Measurements from ENCODE around the gene SUCNR1. TPM values are rescaled to one million over a fixed set of nuclear protein-coding genes. Genes with fewer than 3 reads are reported as not detected.
A peak's percentile ranks its signal among the peaks of the same experiment; 100 is the strongest.
"Not testable (repeated sequence)": the region's sequence is repeated elsewhere in the genome, so short reads cannot be mapped to it uniquely, and the experiment has no call there.

The SUCNR1 gene
- total RNA-seq, 1 donor from 2014 or later, result 0.49 TPM

DNA sequence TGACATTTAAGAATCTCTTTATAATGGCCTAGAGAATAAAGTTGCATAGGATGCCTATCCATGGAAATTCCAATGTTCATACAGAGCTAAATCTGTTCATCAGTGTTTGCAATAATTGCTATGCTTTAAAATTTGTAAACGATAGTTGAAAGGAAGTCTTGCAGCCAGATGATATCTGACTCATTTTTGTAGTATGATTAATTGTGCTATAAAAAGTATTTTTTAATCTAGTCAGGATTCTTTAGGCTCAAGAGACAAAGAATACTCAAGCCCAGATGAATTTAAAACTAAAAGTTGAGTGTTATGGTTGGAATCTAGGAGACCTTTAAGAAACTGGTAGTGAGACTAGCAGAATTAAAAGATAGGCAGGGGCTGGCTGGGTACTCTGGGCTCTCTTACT, 50.5 kb downstream of the SUCNR1 start:
- intact Hi-C loops (cut with DNase I), result no loop called here
- TF ChIP-seq, protein P1, sequence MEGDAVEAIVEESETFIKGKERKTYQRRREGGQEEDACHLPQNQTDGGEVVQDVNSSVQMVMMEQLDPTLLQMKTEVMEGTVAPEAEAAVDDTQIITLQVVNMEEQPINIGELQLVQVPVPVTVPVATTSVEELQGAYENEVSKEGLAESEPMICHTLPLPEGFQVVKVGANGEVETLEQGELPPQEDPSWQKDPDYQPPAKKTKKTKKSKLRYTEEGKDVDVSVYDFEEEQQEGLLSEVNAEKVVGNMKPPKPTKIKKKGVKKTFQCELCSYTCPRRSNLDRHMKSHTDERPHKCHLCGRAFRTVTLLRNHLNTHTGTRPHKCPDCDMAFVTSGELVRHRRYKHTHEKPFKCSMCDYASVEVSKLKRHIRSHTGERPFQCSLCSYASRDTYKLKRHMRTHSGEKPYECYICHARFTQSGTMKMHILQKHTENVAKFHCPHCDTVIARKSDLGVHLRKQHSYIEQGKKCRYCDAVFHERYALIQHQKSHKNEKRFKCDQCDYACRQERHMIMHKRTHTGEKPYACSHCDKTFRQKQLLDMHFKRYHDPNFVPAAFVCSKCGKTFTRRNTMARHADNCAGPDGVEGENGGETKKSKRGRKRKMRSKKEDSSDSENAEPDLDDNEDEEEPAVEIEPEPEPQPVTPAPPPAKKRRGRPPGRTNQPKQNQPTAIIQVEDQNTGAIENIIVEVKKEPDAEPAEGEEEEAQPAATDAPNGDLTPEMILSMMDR (IDR thresholded peaks at IDR 0.05), result no peak
- no peak for TF ChIP-seq POLR2AphosphoS5 (IDR thresholded peaks at IDR 0.05; ENCODE audit: insufficient read depth in 1 of 2, low read depth in 1 of 2)
- no peak for TF ChIP-seq POLR2A (IDR thresholded peaks at IDR 0.05)
- no peaks in the 10 kb centered on the region for H3K36me3 ChIP-seq
- H3K27ac ChIP-seq, result peak overlapping the region; percentile 3
- H3K4me3 ChIP-seq, result no peak overlapping the region
- no peaks in the 10 kb centered on the region for H3K27me3 ChIP-seq
- H3K4me1 ChIP-seq, result peaks cover 36% of the 10 kb centered on the region
- no peak for DNase-seq (ENCODE audit: extremely low spot score in 2 of 2)
- H3K9me3 ChIP-seq, result no peaks in the 10 kb centered on the region

DNA sequence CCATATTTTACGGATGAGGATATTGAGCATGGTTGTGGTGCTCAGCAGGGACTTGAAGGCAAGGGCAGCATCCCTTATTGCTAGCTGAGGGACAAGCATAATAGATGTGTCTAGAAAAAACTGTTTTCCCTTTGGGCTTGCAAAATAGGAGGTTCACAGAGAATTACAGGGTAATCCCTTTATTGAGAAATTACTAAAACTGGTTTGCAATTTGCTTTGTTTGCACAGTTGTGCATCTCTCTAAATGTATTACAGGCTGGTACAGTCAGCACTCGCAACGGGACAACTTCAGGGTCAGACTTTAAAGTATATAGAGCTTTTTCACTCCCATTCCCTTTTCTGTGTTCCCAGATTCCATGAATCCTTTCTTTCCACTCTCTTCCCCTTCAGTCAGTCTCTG, 51.3 kb downstream of the SUCNR1 start:
- no peaks in the 10 kb centered on the region for H3K27me3 ChIP-seq
- TF ChIP-seq, protein P1 (IDR thresholded peaks at IDR 0.05), result no peak
- TF ChIP-seq POLR2AphosphoS5 (IDR thresholded peaks at IDR 0.05; ENCODE audit: insufficient read depth in 1 of 2, low read depth in 1 of 2), result no peak
- no peak for TF ChIP-seq POLR2A (IDR thresholded peaks at IDR 0.05)
- H3K4me1 ChIP-seq, result peaks cover 36% of the 10 kb centered on the region
- no peak overlapping the region for H3K27ac ChIP-seq
- no peak overlapping the region for H3K4me3 ChIP-seq
- intact Hi-C loops (cut with DNase I), result no loop called here
- no peak for DNase-seq (ENCODE audit: extremely low spot score in 2 of 2)
- H3K9me3 ChIP-seq, result no peaks in the 10 kb centered on the region
- no peaks in the 10 kb centered on the region for H3K36me3 ChIP-seq

DNA sequence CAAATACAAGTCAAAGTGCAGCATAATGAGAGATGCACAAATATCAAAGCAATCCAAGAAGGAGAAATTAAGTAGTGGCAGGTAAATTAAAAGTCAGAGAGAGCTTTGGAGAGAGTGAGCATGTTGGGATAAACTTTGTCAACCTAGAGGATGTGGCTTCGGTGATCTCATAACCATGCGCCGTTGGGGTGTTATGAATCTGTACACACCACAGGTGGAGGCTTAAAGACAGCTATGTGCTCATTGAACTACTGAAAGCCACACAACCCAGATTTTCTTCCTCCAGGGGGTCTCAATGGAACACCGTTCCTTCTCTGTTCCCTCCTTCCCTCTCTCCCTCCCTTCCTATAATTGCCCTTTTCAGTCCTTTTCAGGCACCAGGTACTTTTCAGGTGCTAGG, 52.0 kb downstream of the SUCNR1 start:
- Histone ChIP-seq H3K9me3 (no peaks in the 10 kb centered on the region), H3K27ac (peak overlapping the region; percentile 62), H3K4me3 (no peak overlapping the region), H3K36me3 (no peaks in the 10 kb centered on the region), H3K4me1 (peaks cover 36% of the 10 kb centered on the region), H3K27me3 (no peaks in the 10 kb centered on the region)
- intact Hi-C loops (cut with DNase I), result no loop called here
- TF ChIP-seq POLR2A (IDR thresholded peaks at IDR 0.05), result no peak
- DNase-seq (ENCODE audit: extremely low spot score in 2 of 2), result no peak

DNA sequence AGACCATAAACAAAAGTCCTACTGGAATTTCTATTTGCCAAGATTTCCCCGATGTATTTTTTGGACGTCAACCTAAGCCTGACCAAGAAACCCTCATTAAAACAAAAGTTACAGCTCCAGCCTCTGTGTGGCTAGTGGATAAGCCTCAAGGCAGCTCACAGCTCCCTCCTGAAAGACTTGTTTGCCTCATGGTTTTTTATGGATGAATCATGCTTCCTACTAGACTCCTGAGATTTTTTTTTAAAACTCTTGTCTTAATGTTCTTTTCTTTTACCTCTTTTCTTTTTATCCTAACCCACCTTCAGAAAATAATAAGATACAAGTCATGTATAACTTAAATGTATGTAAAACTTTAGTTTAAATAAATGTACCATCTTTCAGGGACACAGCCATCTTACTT, 52.4 kb downstream of the SUCNR1 start:
- H3K36me3 ChIP-seq, result no peaks in the 10 kb centered on the region
- peak overlapping the region; percentile 62 for H3K27ac ChIP-seq
- intact Hi-C loops (cut with DNase I), result no loop called here

DNA sequence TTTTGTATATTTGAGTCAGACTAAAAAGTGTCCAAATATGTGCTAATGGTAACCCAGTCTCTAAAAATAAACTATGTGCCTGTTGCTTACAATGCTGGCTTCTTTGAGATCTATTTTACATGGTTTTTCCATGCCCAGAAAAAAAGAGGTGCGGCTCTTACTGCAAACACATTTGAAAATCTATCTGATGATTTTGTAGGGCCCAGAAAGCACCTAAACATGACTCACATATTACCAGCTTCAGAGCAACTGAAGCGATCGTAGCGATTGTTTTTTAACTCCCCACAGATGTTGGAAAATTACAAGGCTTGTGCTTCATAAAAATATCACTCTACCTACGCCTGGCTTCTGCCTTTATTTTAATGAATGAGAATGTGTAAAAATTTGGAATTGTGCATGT, 53.5 kb downstream of the SUCNR1 start:
- intact Hi-C loops (cut with DNase I), result no loop called here
- peak overlapping the region; percentile 62 for H3K27ac ChIP-seq
- H3K36me3 ChIP-seq, result no peaks in the 10 kb centered on the region
- no peaks in the 10 kb centered on the region for H3K27me3 ChIP-seq
- H3K4me3 ChIP-seq, result no peak overlapping the region
- TF ChIP-seq POLR2A (IDR thresholded peaks at IDR 0.05) (no peak), POLR2AphosphoS5 (IDR thresholded peaks at IDR 0.05; ENCODE audit: insufficient read depth in 1 of 2, low read depth in 1 of 2) (peak in 1 of 2 donors; percentile 16)
- TF ChIP-seq, protein P1 (IDR thresholded peaks at IDR 0.05), result no peak
- H3K9me3 ChIP-seq, result no peaks in the 10 kb centered on the region
- H3K4me1 ChIP-seq, result peaks cover 36% of the 10 kb centered on the region
- no peak for DNase-seq (ENCODE audit: extremely low spot score in 2 of 2)

More for the DNA sequence above, 52.4 kb downstream of the SUCNR1 start:
- H3K27me3 ChIP-seq, result no peaks in the 10 kb centered on the region
- DNase-seq (ENCODE audit: extremely low spot score in 2 of 2), result no peak
- no peak for TF ChIP-seq POLR2A (IDR thresholded peaks at IDR 0.05)
- peak in 1 of 2 donors; percentile 49 for TF ChIP-seq POLR2AphosphoS5 (IDR thresholded peaks at IDR 0.05; ENCODE audit: insufficient read depth in 1 of 2, low read depth in 1 of 2)
- H3K9me3 ChIP-seq, result no peaks in the 10 kb centered on the region
- peaks cover 36% of the 10 kb centered on the region for H3K4me1 ChIP-seq
- no peak overlapping the region for H3K4me3 ChIP-seq

DNA sequence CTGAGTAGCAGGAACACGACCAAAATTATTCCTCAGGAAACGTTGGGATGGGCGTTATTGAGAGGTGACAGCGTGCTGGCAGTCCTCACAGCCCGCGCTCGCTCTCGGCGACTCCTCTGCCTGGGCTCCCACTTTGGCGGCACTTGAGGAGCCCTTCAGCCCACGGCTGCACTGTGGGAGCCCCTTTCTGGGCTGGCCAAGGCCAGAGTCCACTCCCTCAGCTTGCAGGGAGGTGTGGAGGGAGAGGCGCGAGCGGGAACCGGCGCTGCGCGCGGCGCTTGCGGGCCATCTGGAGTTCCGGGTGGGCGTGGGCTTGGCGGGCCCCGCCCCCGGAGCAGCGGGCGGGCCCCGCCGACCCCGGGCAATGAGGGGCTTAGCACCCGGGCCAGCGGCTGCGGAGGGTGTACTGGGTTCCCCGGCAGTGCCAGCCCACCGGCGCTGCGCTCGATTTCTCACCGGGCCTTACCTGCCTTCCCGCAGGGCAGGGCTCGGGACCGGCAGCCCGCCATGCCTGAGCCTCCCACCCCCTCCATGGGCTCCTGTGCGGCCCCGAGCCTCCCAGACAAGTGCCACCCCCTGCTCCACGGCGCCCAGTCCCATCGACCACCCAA, 54.6 kb downstream of the SUCNR1 start:
- intact Hi-C loops (cut with DNase I); H3K9me3 ChIP-seq; H3K4me3 ChIP-seq; H3K27me3 ChIP-seq; H3K36me3 ChIP-seq; DNase-seq (ENCODE audit: extremely low spot score in 2 of 2): not testable (repeated sequence)
- H3K4me1 ChIP-seq, result peaks cover 44% of the 10 kb centered on the region
- peak overlapping the region; percentile 62 for H3K27ac ChIP-seq
